HepG2 (cell line): ENCODE results near the gene ARL4D. TPM values are rescaled to one million over a fixed set of nuclear protein-coding genes. Genes with fewer than 3 reads are reported as not detected.

Experiments used
- AFF4 ChIP-seq: sonication (generic); formaldehyde crosslinking; IDR thresholded peaks from 2 replicates; pipeline ENCODE4 v1.4.0; 2020; ENCODE audit warnings: missing genetic modification reagents
- CTCF ChIP-seq: sonication (generic); formaldehyde crosslinking; IDR thresholded peaks from 2 replicates; pipeline ENCODE4 v1.5.0; 2020; ENCODE audit warnings: mild to moderate bottlenecking, missing genetic modification reagents, moderate library complexity
- DNMT1 ChIP-seq: sonication (generic); formaldehyde crosslinking; IDR thresholded peaks from 2 replicates; pipeline ENCODE4 v1.5.1; 2020; ENCODE audit warnings: mild to moderate bottlenecking, missing genetic modification reagents
- ELK4 ChIP-seq: sonication (generic); formaldehyde crosslinking; IDR thresholded peaks from 2 replicates; pipeline ENCODE4 v1.9.0; 2021; ENCODE audit warnings: missing genetic modification reagents, borderline replicate concordance
- IKZF5 ChIP-seq: IDR thresholded peaks from 2 replicates; pipeline ENCODE4 v1.6.1; 2018; ENCODE audit warnings: missing genetic modification reagents, mild to moderate bottlenecking, missing compliant biosample characterization
- KDM1A ChIP-seq: IDR thresholded peaks from 2 replicates; pipeline ENCODE4 v1.6.1; 2016; ENCODE audit warnings: missing compliant biosample characterization
- KDM5B ChIP-seq: sonication (generic); formaldehyde crosslinking; IDR thresholded peaks from 2 replicates; pipeline ENCODE4 v1.4.0; 2020; ENCODE audit warnings: missing genetic modification reagents, mild to moderate bottlenecking, borderline replicate concordance
- KLF15 ChIP-seq: sonication (generic); formaldehyde crosslinking; IDR thresholded peaks from 2 replicates; pipeline ENCODE4 v1.8.1; 2023; ENCODE audit warnings: borderline replicate concordance, mild to moderate bottlenecking, inconsistent platforms, missing genetic modification reagents, mixed read lengths
- NBN ChIP-seq: fragments of 450-650 bp; conservative IDR thresholded peaks from 2 replicates; pipeline ENCODE4 v1.6.1; 2017
- NPAS2 ChIP-seq: sonication (generic); formaldehyde crosslinking; IDR thresholded peaks from 2 replicates; pipeline ENCODE4 v1.8.0; 2022; ENCODE audit warnings: mild to moderate bottlenecking, missing genetic modification reagents, borderline replicate concordance
- PPARG ChIP-seq: conservative IDR thresholded peaks from 2 replicates; pipeline ENCODE4 v1.6.1; 2016; ENCODE audit warnings: missing biosample characterization, missing genetic modification reagents
- ZMYM2 ChIP-seq: sonication (generic); formaldehyde crosslinking; IDR thresholded peaks from 2 replicates; pipeline ENCODE4 v1.8.0; 2022; ENCODE audit warnings: mild to moderate bottlenecking, missing genetic modification reagents
- ZNF101 ChIP-seq: sonication (generic); formaldehyde crosslinking; IDR thresholded peaks from 2 replicates; pipeline ENCODE4 v1.4.0; 2020; ENCODE audit warnings: mild to moderate bottlenecking, low read depth, missing genetic modification reagents, borderline replicate concordance
- ZNF44 ChIP-seq: sonication (generic); formaldehyde crosslinking; IDR thresholded peaks from 2 replicates; pipeline ENCODE4 v1.5.1; 2020; ENCODE audit warnings: mild to moderate bottlenecking, missing genetic modification reagents
- ZNF441 ChIP-seq: sonication (generic); formaldehyde crosslinking; IDR thresholded peaks from 2 replicates; pipeline ENCODE4 v1.7.0; 2021; ENCODE audit warnings: missing genetic modification reagents, borderline replicate concordance
- ZNF468 ChIP-seq: sonication (generic); formaldehyde crosslinking; IDR thresholded peaks from 2 replicates; pipeline ENCODE4 v1.8.0; 2022; ENCODE audit warnings: mild to moderate bottlenecking, moderate library complexity, missing genetic modification reagents
- ZNF574 ChIP-seq: sonication (generic); formaldehyde crosslinking; IDR thresholded peaks from 2 replicates; pipeline ENCODE4 v1.4.0; 2020; ENCODE audit warnings: missing genetic modification reagents
- ZNF605 ChIP-seq: sonication (generic); formaldehyde crosslinking; IDR thresholded peaks from 2 replicates; pipeline ENCODE4 v1.8.0; 2022; ENCODE audit warnings: mild to moderate bottlenecking, missing genetic modification reagents
- ZNF607 ChIP-seq: sonication (generic); formaldehyde crosslinking; IDR thresholded peaks from 2 replicates; pipeline ENCODE4 v1.5.1; 2020; ENCODE audit warnings: missing genetic modification reagents, mild to moderate bottlenecking, borderline replicate concordance
- polyA plus RNA-seq, 8 experiments: library from polyadenylated mRNA; depleted of rRNA in 3 of 8; stranded (reverse) in 7 of 8; unstranded in 1 of 8; fragments of >200 nt; fragmentation: Illumina TruSeq in 4 of 8; extraction: Trizol in 4 of 8; gene quantifications; 2 replicates each; pipeline versions ENCODE4 v1.2.1 to v1.2.3, GENCODE V29; 2011 to 2016; ENCODE audit warnings: low read depth in 4 of 8, missing spikeins in 1 of 8, mixed read lengths in 1 of 8; ENCODE audit not compliant: insufficient read depth in 1 of 8
- total RNA-seq, 5 experiments: library from RNA; depleted of rRNA; stranded (reverse); fragments of >200 nt; fragmentation: Illumina TruSeq; extraction: Trizol; gene quantifications; 2 replicates each; pipeline ENCODE4 v1.2.3, GENCODE V29; 2016; ENCODE audit warnings: low read depth in 1 of 5

Gene ARL4D
- total and polyA plus RNA-seq, 2 of the 13 experiments (the other 11 are each of a cell fraction or from before 2014, with no cell fraction given), result 9.0 to 25.9 TPM

GRCh38 chr17:43388359-43389045 lies 10.3 kb upstream of the ARL4D start (continued):
- peak; percentile 19; the same call in 1 of the 2 replicates for TF ChIP-seq CTCF (CRISPR knock-in tag)
- no peak for TF ChIP-seq ELK4 (CRISPR knock-in tag)
- TF ChIP-seq DNMT1 (CRISPR knock-in tag), result no peak
- TF ChIP-seq NBN, result no peak
- TF ChIP-seq ZNF605 (CRISPR knock-in tag), result no peak
- no peak for TF ChIP-seq PPARG (CRISPR knock-in tag)
- TF ChIP-seq AFF4 (CRISPR knock-in tag), result no peak
- no peak for TF ChIP-seq KLF15 (CRISPR knock-in tag)
- TF ChIP-seq ZNF607 (CRISPR knock-in tag), result peak; percentile 95
- no peak for TF ChIP-seq ZMYM2 (CRISPR knock-in tag)
- TF ChIP-seq ZNF574 (CRISPR knock-in tag), result peak; percentile 67; the same call in 1 of the 2 replicates
- peak; percentile 28; the same call in 1 of the 2 replicates for TF ChIP-seq KDM5B (CRISPR knock-in tag)
- TF ChIP-seq ZNF468 (CRISPR knock-in tag), result no peak
- no peak for TF ChIP-seq NPAS2 (CRISPR knock-in tag)
- peak; percentile 32; the same call in 1 of the 2 replicates for TF ChIP-seq ZNF441
- TF ChIP-seq ZNF101 (CRISPR knock-in tag), result no peak
- TF ChIP-seq IKZF5 (CRISPR knock-in tag), result peak; percentile 53; the same call in 1 of the 2 replicates
- TF ChIP-seq ZNF44 (CRISPR knock-in tag), result peak; percentile 56; the same call in 1 of the 2 replicates
- TF ChIP-seq KDM1A (CRISPR knock-in tag), result no peak
